Activated CD4-positive, alpha-beta T cell treated with anti-CD3 and anti-CD28 coated beads for 48 hours (primary cell): ENCODE data around the gene ZBTB16.

Experiments
- DNase-seq: peaks from one replicate; pipeline ENCODE4 v3.0.0-alpha.2; 2020

ZBTB16 gene, protein sequence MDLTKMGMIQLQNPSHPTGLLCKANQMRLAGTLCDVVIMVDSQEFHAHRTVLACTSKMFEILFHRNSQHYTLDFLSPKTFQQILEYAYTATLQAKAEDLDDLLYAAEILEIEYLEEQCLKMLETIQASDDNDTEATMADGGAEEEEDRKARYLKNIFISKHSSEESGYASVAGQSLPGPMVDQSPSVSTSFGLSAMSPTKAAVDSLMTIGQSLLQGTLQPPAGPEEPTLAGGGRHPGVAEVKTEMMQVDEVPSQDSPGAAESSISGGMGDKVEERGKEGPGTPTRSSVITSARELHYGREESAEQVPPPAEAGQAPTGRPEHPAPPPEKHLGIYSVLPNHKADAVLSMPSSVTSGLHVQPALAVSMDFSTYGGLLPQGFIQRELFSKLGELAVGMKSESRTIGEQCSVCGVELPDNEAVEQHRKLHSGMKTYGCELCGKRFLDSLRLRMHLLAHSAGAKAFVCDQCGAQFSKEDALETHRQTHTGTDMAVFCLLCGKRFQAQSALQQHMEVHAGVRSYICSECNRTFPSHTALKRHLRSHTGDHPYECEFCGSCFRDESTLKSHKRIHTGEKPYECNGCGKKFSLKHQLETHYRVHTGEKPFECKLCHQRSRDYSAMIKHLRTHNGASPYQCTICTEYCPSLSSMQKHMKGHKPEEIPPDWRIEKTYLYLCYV

DNA sequence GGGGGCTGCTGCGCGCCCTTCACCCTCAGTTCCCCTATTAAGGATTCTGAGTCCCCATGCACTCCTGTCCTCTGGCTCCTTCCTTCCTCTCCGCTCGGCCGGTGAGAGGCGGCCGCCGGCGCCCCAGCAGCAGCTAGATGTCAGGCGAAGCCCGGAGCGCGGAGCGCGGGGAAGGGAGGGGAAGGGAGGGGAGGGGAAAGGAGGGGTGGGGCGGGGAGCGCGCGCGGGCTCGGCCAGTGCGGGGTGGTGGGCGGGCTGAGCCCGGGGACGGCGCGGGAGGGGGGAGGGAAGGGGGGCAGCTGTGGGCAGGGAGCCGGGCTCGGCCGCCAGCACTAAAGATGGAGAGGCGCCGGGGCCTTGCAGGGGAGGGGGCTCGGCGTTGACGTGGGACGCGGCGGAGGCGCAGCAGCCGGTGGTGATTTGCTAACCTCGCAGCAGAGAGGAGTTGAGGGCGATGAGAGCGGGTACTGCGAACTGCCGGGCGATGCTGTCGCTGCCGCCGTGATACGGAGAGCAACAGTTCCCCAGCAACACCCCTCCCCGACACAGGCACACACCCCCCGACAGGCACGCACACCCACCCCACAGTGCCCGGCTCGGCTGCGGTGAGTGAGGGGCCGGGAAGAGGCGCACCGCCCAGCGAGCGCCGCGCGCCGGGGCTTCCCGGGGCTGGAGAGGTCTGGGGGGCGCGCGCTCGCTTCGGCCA lies at the start of gene ZBTB16:
TSS of gene ZBTB16 (plus strand) at position 434 of the 706 bp plus-strand sequence. CDS start 3,590 bp downstream, outside the sequence.
- peak; percentile 49 for DNase-seq

DNA sequence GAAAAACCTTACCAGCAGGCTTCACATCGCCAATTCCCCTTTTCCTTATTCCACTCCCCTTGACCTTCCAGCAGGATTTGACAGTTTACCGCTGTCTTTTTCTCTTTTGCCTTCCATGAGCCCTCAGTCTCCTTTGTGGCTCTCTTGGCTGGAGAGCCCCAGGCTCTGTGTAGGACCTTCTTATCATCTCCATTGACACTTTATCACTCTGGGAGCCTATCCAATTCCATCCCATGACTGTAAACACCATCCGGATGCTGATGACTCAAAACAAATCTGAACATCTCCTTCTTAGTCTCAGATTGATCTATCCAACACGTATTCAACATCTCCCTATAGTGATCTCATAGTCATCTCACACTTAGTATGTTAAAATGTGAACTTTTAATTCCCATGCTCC lies 48.6 kb upstream of the ZBTB16 start:
- no peak for DNase-seq

DNA sequence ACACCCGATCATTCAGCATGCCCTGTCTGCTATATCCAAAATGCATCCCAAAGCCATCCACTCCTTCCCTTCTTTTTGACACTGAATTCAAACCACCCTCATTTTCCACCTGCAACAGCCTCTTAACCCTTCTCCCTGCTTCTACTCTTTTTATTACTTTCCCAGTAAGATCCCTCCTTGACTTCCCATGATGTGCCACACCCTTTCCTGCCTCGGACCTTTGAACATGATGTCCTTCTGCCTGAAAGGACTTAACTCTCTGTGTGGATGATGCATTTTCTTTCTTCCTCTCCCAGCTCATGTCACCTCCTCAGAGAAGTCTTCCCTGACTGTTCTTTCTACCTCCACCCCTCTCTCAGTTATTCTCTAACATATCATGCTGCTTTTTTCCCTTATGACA lies 48.1 kb upstream of the ZBTB16 start:
- DNase-seq = no peak

DNA sequence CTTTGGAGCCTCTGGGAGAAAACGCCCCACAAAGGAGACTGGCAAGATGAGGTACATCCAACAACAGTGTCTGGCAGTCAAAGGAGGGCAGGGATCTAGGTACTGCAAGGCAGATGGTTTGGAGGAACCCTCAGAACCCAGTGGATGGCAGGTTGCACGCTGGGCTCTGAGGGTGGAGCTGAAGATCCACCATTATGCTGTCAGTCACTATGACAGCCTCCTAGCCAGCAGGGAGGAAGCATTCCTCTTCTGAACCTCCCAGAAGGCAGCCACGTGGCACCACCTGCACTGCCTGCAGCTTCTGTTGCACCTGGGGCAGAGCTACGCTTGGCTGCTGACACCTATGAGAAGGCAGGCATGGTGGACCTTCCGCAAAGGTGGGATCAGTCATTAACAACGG lies 44.4 kb upstream of the ZBTB16 start:
- DNase-seq = no peak

DNA sequence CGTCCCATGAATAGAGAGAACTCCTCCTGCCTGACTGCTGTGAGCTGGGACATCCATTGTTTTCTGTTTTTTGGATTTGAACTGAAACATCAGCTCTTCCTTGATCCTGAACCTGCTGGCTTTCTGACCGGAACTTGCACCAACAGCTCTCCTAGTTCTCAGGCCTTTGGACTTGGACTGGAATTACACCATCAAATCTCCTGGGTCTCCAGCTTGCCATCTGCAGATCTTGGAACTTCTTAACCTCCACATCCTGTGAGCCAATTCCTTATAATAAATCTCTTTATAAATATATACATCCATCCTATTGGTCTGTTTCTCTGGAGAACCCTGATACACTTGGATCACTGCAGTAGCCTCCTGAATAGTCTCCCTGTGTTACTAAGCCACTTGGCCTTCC lies 42.5 kb upstream of the ZBTB16 start:
- no peak for DNase-seq

DNA sequence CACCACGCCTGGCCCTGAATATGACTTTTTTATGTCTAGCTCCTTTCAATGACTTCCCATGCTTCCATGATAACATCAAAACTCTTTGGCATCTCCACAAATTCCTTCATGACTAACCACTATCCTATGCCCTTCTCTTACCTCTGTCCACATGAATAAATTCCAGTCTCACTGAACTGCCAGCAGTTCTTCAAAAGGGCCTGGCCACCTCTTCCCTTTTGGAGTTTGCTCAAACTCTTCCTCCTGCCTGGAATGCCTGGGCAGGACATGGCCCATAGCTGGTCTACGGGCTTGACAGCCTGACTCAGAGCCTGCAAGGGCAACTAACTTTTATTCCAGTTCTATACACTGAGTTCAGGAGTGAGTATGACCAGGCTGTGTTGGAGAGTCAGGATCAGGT lies 41.8 kb upstream of the ZBTB16 start:
- no peak for DNase-seq

DNA sequence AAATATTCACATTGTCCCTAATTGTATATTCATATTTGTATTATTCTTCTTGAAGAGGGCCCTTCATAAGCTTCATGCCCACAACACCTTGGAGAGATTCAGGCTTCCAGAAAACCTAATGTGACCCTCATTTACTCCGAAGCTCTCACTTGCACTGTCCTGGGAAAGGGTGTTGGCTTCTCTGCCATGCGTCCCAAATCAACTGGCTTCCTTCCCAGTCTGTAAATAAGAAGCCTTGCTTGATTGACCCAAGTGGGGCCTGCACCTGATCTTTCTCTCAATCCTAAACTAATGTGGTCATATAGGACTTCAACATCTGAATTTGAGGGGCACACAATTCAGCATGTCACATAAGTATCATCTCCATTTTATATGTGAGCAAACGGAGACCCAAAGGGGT lies 40.5 kb upstream of the ZBTB16 start:
- DNase-seq = no peak

DNA sequence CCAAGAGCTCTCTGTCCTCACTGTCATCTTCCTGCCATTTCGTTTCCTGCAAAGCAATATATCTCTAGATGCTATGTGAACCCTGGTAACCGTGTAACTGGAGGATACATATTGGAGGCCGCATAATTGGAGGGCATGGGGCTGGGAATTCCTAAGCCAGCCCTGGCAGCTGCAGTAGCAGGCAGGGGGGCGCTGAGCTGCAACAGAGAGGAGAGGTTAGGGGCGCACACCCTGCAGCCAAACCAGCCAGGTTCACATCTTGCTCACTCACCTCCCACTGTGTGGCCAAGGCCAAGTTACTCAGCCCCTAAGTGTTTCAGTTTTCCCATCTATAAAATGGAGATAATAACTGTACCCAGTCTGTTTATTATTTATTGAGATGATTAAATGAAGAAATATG lies 39.9 kb upstream of the ZBTB16 start:
- DNase-seq = no peak

DNA sequence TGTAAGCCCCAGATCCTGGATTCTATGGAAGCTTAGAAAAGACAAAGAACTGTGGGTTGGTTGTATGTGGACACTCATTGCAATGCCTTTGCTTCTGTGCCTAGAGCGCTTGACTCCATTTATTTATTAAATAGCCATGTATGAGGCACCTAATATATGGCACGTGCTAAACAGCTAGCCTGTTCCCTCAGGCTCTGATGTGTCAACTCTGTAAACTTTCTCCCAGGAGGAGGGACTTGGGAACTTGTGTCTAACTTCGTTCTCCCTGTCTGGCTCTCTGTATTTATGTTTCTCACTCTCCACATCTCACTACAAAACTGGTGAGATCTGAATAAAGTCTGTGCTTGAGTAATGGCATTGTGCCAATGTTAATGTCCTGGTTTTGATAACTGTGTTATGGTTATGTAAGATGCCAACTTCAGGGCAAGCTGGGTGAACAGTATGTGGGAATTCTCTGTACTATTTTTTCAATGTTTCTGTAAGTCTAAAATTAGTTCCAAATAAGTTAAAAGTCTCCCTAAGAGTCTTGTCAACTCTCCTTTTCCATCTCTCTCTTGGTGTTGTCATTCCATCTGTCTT lies 34.1 kb upstream of the ZBTB16 start:
- DNase-seq = no peak

DNA sequence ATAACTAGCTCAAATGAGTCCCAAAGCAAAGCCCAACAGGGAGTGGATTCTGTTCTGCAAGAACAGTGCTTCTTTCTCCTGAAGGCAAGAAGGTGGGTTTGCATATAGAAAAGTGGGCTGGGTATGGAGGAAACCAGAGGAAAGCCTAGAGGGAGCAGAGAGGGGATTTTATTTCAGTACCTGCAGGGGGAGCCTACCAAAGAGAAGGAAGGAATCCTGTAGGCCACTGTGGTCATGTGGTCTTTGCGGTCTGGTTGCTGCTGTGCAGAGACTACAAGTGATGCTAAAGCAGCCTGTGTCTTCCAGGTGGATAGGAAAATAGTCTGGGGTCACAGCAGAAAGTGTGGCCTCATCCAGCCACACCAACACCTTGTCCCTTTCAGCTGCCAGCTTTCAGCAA lies 33.2 kb upstream of the ZBTB16 start:
- peak; percentile 17 for DNase-seq

DNA sequence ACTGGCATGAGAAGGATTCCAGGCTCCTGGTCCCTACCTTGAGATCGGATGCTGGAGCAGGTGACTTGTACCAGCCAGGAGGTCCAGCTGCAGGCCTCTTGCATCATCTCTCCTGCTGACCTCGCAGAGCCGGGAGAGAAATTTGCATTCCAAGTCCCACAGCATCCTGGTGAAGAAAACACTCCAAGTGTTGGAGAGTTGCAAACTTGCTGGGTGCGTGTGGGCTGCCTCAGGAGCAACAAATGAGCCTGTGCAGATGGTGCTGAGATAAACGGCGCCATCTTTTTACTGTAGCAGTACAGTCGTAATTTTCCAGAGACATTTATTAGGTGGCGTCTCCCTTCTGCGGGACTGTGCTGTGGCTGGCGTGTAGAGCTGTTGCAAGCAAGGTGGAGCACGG lies 32.1 kb upstream of the ZBTB16 start:
- DNase-seq = no peak

DNA sequence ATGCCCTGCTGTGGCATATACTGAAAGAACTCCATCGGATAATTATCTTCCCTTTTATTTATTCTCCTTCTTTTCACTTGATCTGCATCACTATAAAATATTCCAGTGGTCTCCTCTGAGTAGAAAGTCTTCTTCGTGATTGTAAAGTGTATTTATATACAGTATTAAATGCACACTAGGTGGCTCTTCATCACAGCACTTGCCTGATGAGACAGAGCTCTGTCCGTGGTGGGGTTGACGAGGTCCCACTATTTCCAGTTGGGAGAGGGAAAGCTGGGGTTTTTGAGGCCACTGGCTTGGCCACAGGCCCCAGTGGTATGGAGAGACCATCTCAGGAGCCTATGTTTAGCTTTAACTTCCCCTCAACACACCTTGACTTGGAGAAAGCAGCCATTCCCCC lies 31.6 kb upstream of the ZBTB16 start:
- DNase-seq = no peak

DNA sequence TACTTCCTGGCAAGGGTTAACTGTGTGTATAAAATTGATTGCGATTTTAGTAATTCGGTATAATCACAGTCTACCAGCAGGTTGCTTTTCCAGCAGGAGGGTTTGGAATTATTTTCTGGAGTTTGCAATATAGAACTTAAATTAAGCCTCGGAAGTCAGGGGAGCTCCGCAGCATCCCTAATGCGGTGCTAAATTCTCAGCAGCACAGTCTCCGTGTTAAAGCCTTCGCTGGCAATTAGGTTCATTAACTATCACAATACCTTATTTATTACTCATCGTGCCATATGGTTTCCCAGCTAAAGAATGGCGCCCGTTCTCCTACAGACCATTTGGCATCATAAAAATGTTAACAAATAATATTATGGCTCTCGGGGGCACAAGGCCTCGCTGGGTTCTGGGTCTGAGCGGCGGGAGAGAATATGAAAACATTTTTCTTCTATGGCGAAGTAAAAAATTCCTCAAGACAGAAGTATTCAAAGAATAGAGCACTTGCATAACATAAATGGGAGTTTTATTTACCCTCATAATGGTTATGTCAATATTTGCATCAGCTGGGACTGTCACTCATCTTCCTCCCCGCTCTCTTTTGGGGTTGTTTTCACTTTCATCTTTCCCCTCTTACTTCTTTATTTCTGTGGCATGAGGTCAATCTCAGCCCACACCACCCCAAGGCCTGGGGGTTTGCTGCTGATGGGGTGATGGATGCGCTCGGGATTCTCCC lies 28.1 kb upstream of the ZBTB16 start:
- DNase-seq = no peak

DNA sequence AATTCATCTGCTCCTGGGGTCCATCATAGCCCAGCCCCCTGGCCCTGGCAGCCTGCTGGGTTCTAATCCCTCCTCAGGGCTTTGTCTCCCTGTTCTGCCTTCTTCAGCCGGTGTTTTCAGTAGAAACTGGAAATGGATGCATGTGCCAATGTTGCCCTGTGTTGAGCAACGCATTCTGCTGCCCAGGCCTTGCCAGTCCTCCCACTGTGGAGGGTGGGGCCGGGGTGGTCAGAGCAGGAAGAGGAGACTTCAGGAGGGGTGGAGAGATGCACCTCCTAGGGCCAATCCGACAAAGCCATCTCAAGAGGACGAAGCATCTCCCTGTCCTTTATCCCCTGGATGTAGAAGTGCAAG lies 27.6 kb upstream of the ZBTB16 start:
- no peak for DNase-seq

DNA sequence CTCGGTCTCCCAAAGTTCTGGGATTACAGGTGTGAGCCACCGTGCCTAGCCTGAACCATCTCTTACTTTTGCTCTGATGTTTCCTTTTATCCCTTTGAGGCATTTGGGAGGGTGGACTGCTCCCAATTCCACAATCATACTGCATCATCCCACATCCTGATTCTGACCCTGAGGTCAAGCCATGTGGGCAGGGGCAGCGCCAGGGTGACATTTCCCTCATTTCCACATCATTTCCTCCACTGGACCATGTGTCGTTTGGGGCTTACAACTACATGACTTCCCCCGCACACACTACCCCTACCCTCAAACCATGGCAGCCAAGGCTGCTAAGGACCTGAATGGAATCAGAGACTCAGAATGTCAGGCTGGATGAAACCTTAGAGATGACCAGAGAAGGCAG lies 26.4 kb upstream of the ZBTB16 start:
- no peak for DNase-seq

DNA sequence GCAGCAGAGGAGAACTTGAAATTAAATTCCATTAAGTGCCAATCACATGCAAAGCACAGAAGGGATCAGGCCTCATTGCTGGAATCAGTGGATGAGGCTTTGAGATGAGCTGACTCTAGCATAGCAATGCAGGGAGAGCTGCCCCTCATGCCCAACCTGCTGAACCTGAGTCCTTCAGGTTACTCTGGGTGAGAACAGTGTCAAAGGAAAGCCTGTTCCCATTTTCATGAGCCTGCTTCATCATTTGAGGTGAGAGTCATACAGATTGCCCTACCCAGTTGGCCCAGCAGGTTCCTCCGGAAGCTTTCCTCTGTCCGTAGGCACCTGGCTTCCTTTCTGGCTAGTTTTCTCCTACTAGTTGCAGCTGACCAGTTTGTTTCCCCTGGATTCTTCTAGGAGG lies 25.9 kb upstream of the ZBTB16 start:
- no peak for DNase-seq

DNA sequence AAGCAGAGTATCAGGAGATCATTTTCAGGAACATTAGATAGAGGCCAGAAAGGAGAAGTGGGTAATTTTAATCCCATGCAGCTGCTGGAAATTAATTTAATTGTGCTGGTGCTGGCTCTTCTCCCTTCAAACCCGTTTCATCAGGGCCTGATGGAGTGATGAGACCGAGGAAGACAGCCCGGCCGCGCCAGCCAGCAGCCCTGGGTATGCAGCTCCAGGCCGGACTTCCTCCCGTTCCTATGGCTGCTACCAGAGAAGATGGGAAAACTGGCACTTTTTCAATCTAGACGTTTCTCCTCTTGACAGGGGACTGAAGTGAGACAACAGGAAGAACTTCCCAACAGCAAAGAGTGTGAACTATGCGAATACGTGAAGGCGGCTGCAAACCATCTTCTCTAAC lies 24.6 kb upstream of the ZBTB16 start:
- DNase-seq = no peak

DNA sequence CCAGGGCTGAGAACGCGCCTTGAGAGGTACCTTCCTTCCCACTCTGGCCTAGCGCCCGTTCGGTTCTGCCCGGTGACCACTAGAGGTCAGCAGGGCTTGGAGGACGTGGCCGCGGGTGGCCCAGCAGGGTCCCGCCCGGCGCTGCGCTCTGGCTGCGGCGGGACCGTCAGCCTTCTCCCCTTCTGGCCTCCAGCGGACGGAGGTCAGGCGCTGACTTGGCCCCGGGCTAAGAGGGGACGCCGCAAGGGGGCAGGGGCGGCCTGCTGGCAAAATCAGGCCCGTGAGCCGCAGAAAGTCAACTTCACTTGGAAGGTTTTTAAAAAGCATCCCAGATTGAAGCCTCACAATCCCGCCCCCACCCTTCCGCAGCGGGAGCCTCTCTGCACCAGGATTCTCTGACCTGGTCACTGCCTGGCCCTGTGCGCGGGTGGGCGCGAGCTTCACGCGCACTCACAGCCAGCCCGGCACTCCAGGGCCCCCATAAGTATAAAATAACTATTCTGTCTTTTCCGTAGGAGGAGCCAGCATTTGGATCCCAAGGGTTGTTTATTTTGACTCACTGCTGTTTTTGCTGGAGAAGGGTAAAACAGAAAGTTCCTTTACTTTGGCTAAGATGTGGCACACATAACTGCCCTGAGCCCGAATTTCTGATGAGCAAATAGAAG lies 23.2 kb upstream of the ZBTB16 start:
- peak; percentile 63 for DNase-seq

DNA sequence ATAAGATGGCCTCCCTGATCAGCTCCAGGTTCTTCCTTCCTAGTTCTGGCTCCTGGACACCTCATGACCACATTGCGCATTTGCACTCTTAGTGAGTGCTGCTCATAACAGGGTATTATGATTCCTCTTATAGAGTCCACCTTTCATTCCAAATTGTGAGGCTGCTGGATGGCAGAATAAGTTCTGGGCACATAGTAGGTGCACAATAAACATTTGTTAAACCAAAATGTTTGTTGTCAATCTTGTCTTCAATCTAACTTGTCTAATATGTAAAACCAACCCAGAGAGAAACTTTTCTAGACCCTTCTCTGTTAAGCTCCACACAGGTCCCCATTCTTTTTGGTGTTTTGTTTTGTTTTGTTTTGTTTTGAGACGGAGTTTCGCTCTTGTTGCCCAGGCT lies 22.6 kb upstream of the ZBTB16 start:
- no peak for DNase-seq

DNA sequence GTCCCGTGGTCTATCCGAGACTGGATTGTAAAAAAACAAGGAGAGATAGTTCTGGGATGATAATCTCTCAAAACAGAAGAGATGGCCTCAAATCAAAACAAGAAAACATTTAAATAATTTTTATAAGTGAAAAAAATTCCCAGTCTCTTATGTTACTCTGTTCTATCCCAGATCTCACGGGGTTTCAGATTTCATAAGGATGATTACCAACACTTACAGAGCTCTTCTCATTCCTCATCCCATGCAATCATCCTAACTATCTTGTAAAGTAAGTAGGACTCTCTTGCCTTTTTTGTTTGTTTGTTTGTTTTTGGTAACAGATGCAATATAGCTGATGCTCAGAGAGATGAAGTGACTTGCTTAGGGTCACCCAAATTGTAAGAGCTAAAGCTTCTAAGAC lies 20.0 kb upstream of the ZBTB16 start:
- no peak for DNase-seq

DNA sequence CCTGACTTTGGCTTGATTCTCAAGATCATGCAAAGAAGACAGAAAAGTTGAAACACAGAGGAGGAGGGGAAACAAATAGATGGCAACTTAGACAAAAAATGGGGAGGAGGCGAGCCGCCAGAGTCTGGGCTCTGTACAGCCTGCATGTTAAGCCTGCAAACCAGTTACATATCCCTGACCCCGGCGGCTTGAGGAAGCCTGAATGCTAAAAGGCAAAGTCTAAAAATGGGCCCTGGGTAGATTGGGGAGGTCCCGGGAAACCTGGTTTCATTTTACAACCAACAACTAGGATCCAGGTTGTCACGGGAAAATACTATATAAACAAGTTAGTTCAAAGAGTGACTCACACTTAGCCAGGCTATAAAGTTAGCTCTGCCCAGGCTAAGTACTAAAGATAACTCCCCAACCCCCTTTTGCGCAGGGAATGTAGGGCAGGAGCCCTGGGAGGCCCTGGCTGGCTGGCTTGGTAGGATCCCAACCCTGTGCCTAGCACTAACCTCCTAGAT lies 18.8 kb upstream of the ZBTB16 start:
- DNase-seq = no peak

DNA sequence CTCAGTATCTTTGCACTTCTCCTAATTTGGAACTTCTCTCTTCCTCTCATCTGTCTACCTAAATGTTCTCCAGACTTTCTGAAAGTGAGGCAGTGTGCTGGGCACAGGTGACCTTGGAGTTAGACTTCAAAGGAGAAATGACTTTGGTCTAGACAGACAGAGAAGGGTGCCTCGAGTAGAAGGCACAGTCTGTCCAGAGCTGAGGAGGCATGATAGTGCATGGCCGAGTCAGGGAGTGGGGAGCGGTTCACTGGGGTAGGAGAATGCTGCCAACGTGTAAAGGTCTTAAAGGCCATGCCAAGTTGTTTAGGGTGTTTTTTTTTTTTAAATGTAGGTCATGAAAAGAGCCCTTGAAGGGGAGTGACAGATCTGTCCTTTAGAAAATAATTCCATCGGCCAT lies 17.3 kb upstream of the ZBTB16 start:
- no peak for DNase-seq
